ENCODE data around the gene BRIP1.

Gene BRIP1

DNA sequence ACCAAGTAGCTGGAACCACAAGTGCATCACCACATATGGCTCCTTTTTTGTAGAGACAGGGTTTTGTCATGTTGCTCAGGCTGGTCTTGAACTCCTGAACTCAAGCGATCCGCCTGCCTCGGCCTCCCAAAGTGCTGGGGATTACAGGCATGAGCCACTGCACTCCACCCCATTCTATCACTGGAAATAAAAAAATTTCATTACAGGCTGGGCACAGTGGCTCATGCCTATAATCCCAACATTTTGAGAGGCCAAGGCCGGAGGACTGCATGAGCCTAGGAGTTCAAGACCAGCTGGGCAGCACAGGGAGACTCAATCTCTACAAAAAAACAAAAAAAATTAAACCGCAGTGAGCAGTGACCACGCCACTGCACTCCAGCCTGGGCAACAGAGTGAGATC lies 60.1 kb downstream of the BRIP1 start:
- H3K14ac ChIP-seq (ENCODE audit: low read length): no peak overlapping the region
- no peaks in the 10 kb centered on the region for H3K9me3 ChIP-seq (ENCODE audit: insufficient read depth, low read depth, low read length)
- no peak overlapping the region for H3K23ac ChIP-seq (ENCODE audit: low read length)
- H3K4me1 ChIP-seq (ENCODE audit: control insufficient read depth in 1 of 2, insufficient read depth in 2 of 2, low read length in 2 of 2): no peaks in the 10 kb centered on the region
- no peak overlapping the region for H3K9ac ChIP-seq (ENCODE audit: low read length)
- no peak overlapping the region for H2AFZ ChIP-seq (ENCODE audit: insufficient read depth, low read length, poor library complexity)
- peaks cover 4 to 5% of the 10 kb centered on the region in 2 experiments for H3K36me3 ChIP-seq (ENCODE audit: control insufficient read depth in 1 of 2, insufficient read depth in 2 of 2, low read length in 2 of 2)
- no peaks in the 10 kb centered on the region for H3K79me1 ChIP-seq (ENCODE audit: low read length)
- H3K27me3 ChIP-seq (ENCODE audit: insufficient read depth, low read length): no peaks in the 10 kb centered on the region
- no peak overlapping the region for H3K4ac ChIP-seq (ENCODE audit: low read depth, low read length)
- WGBS (ENCODE audit: extremely low coverage, insufficient coverage, insufficient read length): no CpG with 5 or more reads among the region's 6 CpGs
- no peak overlapping the region for H3K4me2 ChIP-seq (ENCODE audit: low read length)
- H3K18ac ChIP-seq (ENCODE audit: low read length): no peak overlapping the region
- no peak overlapping the region for H3K27ac ChIP-seq (ENCODE audit: low read depth, low read length)
- H2BK12ac ChIP-seq (ENCODE audit: low read length): no peak overlapping the region
- H2AK5ac ChIP-seq (ENCODE audit: low read length): no peak overlapping the region
- no peak overlapping the region for H2BK5ac ChIP-seq (ENCODE audit: low read depth, low read length, poor library complexity)
- no peak overlapping the region for H4K12ac ChIP-seq (ENCODE audit: low read depth, low read length)
- no peak overlapping the region for H3K4me3 ChIP-seq (ENCODE audit: low read depth, low read length)
- H4K8ac ChIP-seq (ENCODE audit: low read depth, low read length): no peak overlapping the region
- DNase-seq: no peak
- no peak overlapping the region for H2BK120ac ChIP-seq (ENCODE audit: insufficient read depth, low read length, poor library complexity)
- no peaks in the 10 kb centered on the region for H3K79me2 ChIP-seq (ENCODE audit: control insufficient read depth, insufficient read depth, low read length, poor library complexity)
- H4K91ac ChIP-seq (ENCODE audit: low read depth, low read length): no peak overlapping the region

DNA sequence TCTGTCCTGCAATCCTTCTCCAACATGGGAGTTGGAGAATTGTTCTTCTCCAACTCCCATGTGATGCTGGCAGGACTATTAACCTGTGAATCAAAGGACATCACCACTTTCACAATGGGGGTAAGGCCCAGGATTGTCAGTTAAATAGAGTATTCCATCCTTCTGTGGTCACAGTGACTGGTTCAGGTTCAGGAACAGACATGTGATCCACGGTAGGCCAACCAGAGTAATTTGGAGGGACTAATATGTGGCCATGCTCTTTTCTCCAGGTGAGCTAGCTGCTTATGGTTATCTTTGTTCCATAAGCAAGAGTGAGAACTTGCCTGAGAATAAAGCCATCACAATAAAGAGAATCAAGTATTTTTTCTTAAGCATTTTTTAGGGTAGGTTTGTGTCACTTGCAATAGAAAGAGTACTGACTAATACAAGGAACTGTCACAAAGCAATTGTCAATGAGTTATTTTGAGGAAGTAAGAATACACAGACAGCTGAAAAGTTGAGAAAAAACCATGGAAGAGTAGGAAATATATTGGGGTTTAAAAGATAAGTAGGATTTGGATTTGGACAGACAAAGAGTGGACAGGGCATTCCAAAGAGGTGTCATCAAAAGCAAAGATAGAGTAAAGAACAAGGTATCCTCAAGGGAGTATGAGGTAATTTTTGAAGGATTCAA lies 63.4 kb downstream of the BRIP1 start:
- H3K79me1 ChIP-seq (ENCODE audit: low read length): no peaks in the 10 kb centered on the region
- no peaks in the 10 kb centered on the region for H3K79me2 ChIP-seq (ENCODE audit: control insufficient read depth, insufficient read depth, low read length, poor library complexity)
- no peaks in the 10 kb centered on the region for H3K9me3 ChIP-seq (ENCODE audit: insufficient read depth, low read depth, low read length)
- no peak overlapping the region for H3K18ac ChIP-seq (ENCODE audit: low read length)
- H3K14ac ChIP-seq (ENCODE audit: low read length): no peak overlapping the region
- H2BK120ac ChIP-seq (ENCODE audit: insufficient read depth, low read length, poor library complexity): no peak overlapping the region
- no peak overlapping the region for H3K4me2 ChIP-seq (ENCODE audit: low read length)
- no CpG with 5 or more reads among the region's 1 CpG for WGBS (ENCODE audit: extremely low coverage, insufficient coverage, insufficient read length)
- H4K91ac ChIP-seq (ENCODE audit: low read depth, low read length): no peak overlapping the region
- H3K27me3 ChIP-seq (ENCODE audit: insufficient read depth, low read length): no peaks in the 10 kb centered on the region
- no peak overlapping the region for H2AK5ac ChIP-seq (ENCODE audit: low read length)
- no peak overlapping the region for H3K9ac ChIP-seq (ENCODE audit: low read length)
- H2BK12ac ChIP-seq (ENCODE audit: low read length): no peak overlapping the region
- no peak overlapping the region for H3K4ac ChIP-seq (ENCODE audit: low read depth, low read length)
- no peak overlapping the region for H3K4me3 ChIP-seq (ENCODE audit: low read depth, low read length)
- H4K12ac ChIP-seq (ENCODE audit: low read depth, low read length): no peak overlapping the region
- no peak overlapping the region for H2BK5ac ChIP-seq (ENCODE audit: low read depth, low read length, poor library complexity)
- H3K27ac ChIP-seq (ENCODE audit: low read depth, low read length): no peak overlapping the region
- no peaks in the 10 kb centered on the region for H3K4me1 ChIP-seq (ENCODE audit: control insufficient read depth in 1 of 2, insufficient read depth in 2 of 2, low read length in 2 of 2)
- no peak for DNase-seq
- H3K23ac ChIP-seq (ENCODE audit: low read length): no peak overlapping the region
- H3K36me3 ChIP-seq (ENCODE audit: control insufficient read depth in 1 of 2, insufficient read depth in 2 of 2, low read length in 2 of 2): peaks cover 4 to 5% of the 10 kb centered on the region in 2 experiments
- no peak overlapping the region for H2AFZ ChIP-seq (ENCODE audit: insufficient read depth, low read length, poor library complexity)
- H4K8ac ChIP-seq (ENCODE audit: low read depth, low read length): no peak overlapping the region

DNA sequence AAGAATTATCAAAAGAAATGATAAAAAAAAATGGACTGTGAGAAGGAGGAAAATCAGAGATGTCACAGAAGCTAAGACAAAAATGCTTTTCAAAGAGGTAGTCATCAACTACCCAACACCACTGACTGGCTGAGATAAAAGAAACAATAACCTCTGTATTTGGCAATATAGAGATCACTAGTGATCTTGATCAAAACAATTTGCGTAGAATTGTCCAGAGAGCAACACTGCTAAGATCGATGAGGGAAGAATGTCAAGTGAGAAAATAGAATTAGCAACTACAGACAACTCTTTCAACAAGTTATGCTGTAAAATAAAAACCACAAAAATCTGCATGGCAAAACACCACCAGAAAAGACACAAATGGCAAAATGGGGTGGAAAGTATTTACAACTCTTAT lies 66.0 kb downstream of the BRIP1 start:
- Histone ChIP-seq H2AK5ac (ENCODE audit: low read length) (no peak overlapping the region), H3K79me1 (ENCODE audit: low read length) (no peaks in the 10 kb centered on the region), H3K23ac (ENCODE audit: low read length) (no peak overlapping the region), H3K36me3 (ENCODE audit: control insufficient read depth in 1 of 2, insufficient read depth in 2 of 2, low read length in 2 of 2) (peaks cover 0 to 2% of the 10 kb centered on the region in 2 experiments), H3K14ac (ENCODE audit: low read length) (no peak overlapping the region), H3K27ac (ENCODE audit: low read depth, low read length) (no peak overlapping the region), H4K91ac (ENCODE audit: low read depth, low read length) (no peak overlapping the region), H3K4me3 (ENCODE audit: low read depth, low read length) (no peak overlapping the region), H2AFZ (ENCODE audit: insufficient read depth, low read length, poor library complexity) (no peak overlapping the region), H3K4me1 (ENCODE audit: control insufficient read depth in 1 of 2, insufficient read depth in 2 of 2, low read length in 2 of 2) (no peaks in the 10 kb centered on the region), H3K9me3 (ENCODE audit: insufficient read depth, low read depth, low read length) (no peaks in the 10 kb centered on the region), H3K79me2 (ENCODE audit: control insufficient read depth, insufficient read depth, low read length, poor library complexity) (no peaks in the 10 kb centered on the region), H3K9ac (ENCODE audit: low read length) (no peak overlapping the region), H3K18ac (ENCODE audit: low read length) (no peak overlapping the region), H3K4ac (ENCODE audit: low read depth, low read length) (no peak overlapping the region), H2BK12ac (ENCODE audit: low read length) (no peak overlapping the region), H4K8ac (ENCODE audit: low read depth, low read length) (no peak overlapping the region), H3K27me3 (ENCODE audit: insufficient read depth, low read length) (no peaks in the 10 kb centered on the region), H4K12ac (ENCODE audit: low read depth, low read length) (no peak overlapping the region), H2BK120ac (ENCODE audit: insufficient read depth, low read length, poor library complexity) (no peak overlapping the region), H3K4me2 (ENCODE audit: low read length) (no peak overlapping the region), H2BK5ac (ENCODE audit: low read depth, low read length, poor library complexity) (no peak overlapping the region)
- no peak for DNase-seq
- no CpG with 5 or more reads among the region's 2 CpGs for WGBS (ENCODE audit: extremely low coverage, insufficient coverage, insufficient read length)

DNA sequence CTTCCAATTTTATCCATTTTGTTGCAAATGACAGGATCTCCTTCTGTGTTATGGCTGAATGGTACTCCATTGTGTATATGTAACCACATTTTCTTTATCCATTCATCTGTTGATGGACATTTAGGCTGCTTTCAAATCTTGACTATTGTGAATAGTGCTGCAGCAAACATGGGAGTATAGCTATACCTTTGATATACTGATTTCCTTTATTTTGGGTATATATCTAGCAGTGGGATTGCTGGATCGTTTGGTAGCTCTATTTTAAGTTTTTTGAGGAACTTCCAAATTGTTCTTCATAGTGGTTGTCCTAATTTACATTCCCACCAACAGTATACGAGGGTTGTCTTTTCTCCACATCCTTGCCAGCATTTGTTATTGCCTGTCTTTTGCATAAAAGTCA lies 67.8 kb downstream of the BRIP1 start:
- H3K4ac ChIP-seq (ENCODE audit: low read depth, low read length): no peak overlapping the region
- no peaks in the 10 kb centered on the region for H3K79me2 ChIP-seq (ENCODE audit: control insufficient read depth, insufficient read depth, low read length, poor library complexity)
- no peak overlapping the region for H2BK12ac ChIP-seq (ENCODE audit: low read length)
- DNase-seq: no peak
- no peak overlapping the region for H3K23ac ChIP-seq (ENCODE audit: low read length)
- H3K27me3 ChIP-seq (ENCODE audit: insufficient read depth, low read length): no peaks in the 10 kb centered on the region
- no peak overlapping the region for H3K14ac ChIP-seq (ENCODE audit: low read length)
- no peak overlapping the region for H3K27ac ChIP-seq (ENCODE audit: low read depth, low read length)
- H3K4me2 ChIP-seq (ENCODE audit: low read length): no peak overlapping the region
- H3K9me3 ChIP-seq (ENCODE audit: insufficient read depth, low read depth, low read length): no peaks in the 10 kb centered on the region
- H3K9ac ChIP-seq (ENCODE audit: low read length): no peak overlapping the region
- no peak overlapping the region for H4K91ac ChIP-seq (ENCODE audit: low read depth, low read length)
- no peak overlapping the region for H2AFZ ChIP-seq (ENCODE audit: insufficient read depth, low read length, poor library complexity)
- no CpG with 5 or more reads among the region's 2 CpGs for WGBS (ENCODE audit: extremely low coverage, insufficient coverage, insufficient read length)
- no peak overlapping the region for H2BK120ac ChIP-seq (ENCODE audit: insufficient read depth, low read length, poor library complexity)
- H3K79me1 ChIP-seq (ENCODE audit: low read length): no peaks in the 10 kb centered on the region
- no peak overlapping the region for H2AK5ac ChIP-seq (ENCODE audit: low read length)
- H3K36me3 ChIP-seq (ENCODE audit: control insufficient read depth in 1 of 2, insufficient read depth in 2 of 2, low read length in 2 of 2): peaks cover 0 to 3% of the 10 kb centered on the region in 2 experiments
- no peak overlapping the region for H2BK5ac ChIP-seq (ENCODE audit: low read depth, low read length, poor library complexity)
- no peak overlapping the region for H3K18ac ChIP-seq (ENCODE audit: low read length)
- H3K4me1 ChIP-seq (ENCODE audit: control insufficient read depth in 1 of 2, insufficient read depth in 2 of 2, low read length in 2 of 2): no peaks in the 10 kb centered on the region
- H4K12ac ChIP-seq (ENCODE audit: low read depth, low read length): no peak overlapping the region
- H4K8ac ChIP-seq (ENCODE audit: low read depth, low read length): no peak overlapping the region
- H3K4me3 ChIP-seq (ENCODE audit: low read depth, low read length): no peak overlapping the region
